IMR-90 (cell line): ENCODE data around the gene B3GALT6.

Experiments
- CEBPB ChIP-seq: IDR thresholded peaks from 2 replicates; pipeline ENCODE4 v1.6.1; 2012; ENCODE audit warnings: low read depth, low read length, improper control_type of control experiment
- CHD1 ChIP-seq: IDR thresholded peaks from 2 replicates; pipeline ENCODE4 v1.6.1; 2012; ENCODE audit warnings: low read depth, low read length, improper control_type of control experiment
- FOS ChIP-seq: fragments of 150-350 bp; IDR thresholded peaks from 2 replicates; pipeline ENCODE4 v1.6.1; 2016; ENCODE audit warnings: low read depth, low read length
- MAFK ChIP-seq: IDR thresholded peaks from 2 replicates; pipeline ENCODE4 v1.6.1; 2012; ENCODE audit warnings: low read depth, low read length, improper control_type of control experiment
- NFE2L2 ChIP-seq: fragments of 150-350 bp; IDR thresholded peaks from 2 replicates; pipeline ENCODE4 v1.6.1; 2016; ENCODE audit warnings: low read depth, mild to moderate bottlenecking, low read length
- POLR2A ChIP-seq: IDR thresholded peaks from 2 replicates; pipeline ENCODE4 v1.6.1; 2012; ENCODE audit warnings: mild to moderate bottlenecking, low read depth, low read length
- RAD21 ChIP-seq: IDR thresholded peaks from 2 replicates; pipeline ENCODE4 v1.6.1; 2012; ENCODE audit warnings: low read length, improper control_type of control experiment
- RCOR1 ChIP-seq: IDR thresholded peaks from 2 replicates; pipeline ENCODE4 v1.6.1; 2012; ENCODE audit warnings: mild to moderate bottlenecking, low read length, improper control_type of control experiment; ENCODE audit not compliant: insufficient replicate concordance
- TF ChIP-seq, protein P1 (sequence below): conservative IDR thresholded peaks from 2 replicates; pipeline ENCODE4 v1.5.1; 2012; ENCODE audit warnings: mild to moderate bottlenecking, low read depth, low read length, improper control_type of control experiment

DNA sequence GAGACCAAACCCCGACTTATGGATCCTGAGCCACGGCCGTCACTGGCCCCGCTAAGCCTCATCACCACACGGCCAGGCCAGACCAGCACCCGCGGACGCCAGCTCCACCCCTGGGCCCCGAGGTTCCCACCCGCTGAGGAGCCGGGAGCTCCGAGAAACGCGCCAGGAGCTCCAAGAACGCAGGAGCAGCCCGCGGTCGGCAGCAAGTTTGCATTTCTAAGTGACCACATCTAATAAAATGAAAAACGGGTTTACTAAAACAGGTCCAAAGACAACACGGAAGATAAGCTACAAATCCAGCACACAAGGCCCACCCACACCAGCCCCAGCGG, 22.6 kb downstream of the B3GALT6 start:
- TF ChIP-seq, protein P1, sequence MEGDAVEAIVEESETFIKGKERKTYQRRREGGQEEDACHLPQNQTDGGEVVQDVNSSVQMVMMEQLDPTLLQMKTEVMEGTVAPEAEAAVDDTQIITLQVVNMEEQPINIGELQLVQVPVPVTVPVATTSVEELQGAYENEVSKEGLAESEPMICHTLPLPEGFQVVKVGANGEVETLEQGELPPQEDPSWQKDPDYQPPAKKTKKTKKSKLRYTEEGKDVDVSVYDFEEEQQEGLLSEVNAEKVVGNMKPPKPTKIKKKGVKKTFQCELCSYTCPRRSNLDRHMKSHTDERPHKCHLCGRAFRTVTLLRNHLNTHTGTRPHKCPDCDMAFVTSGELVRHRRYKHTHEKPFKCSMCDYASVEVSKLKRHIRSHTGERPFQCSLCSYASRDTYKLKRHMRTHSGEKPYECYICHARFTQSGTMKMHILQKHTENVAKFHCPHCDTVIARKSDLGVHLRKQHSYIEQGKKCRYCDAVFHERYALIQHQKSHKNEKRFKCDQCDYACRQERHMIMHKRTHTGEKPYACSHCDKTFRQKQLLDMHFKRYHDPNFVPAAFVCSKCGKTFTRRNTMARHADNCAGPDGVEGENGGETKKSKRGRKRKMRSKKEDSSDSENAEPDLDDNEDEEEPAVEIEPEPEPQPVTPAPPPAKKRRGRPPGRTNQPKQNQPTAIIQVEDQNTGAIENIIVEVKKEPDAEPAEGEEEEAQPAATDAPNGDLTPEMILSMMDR = no peak
- no peak for TF ChIP-seq POLR2A
- TF ChIP-seq RAD21 = no peak
- no peak for TF ChIP-seq FOS
- TF ChIP-seq CHD1 = no peak
- no peak for TF ChIP-seq RCOR1
- no peak for TF ChIP-seq NFE2L2
- no peak for TF ChIP-seq CEBPB
- TF ChIP-seq MAFK = no peak
